H1 (cell line): Measurements from ENCODE around the gene CDK8. TPM values are rescaled to one million over a fixed set of nuclear protein-coding genes. Genes with fewer than 3 reads are reported as not detected.

Source experiments
- CTCF ChIA-PET: fragments of 300-600 bp; sonication (Branson Sonifier 250); formaldehyde crosslinking; loops from one replicate; lab custom pipeline; 2021; ENCODE audit not compliant: partially characterized antibody; lab: Charles Lee
- POLR2A ChIA-PET: fragments of 300-600 bp; sonication (Branson Sonifier 250); formaldehyde crosslinking; loops from one replicate; lab custom pipeline; 2021; ENCODE audit warnings: inconsistent platforms; ENCODE audit not compliant: partially characterized antibody; lab: Charles Lee
- DNase-seq, 2 experiments: peaks; one replicate each; pipeline versions ENCODE4 v3.0.0 to v3.0.0-alpha.2; 2010 to 2022; ENCODE audit warnings: low spot score in 2 of 2, low read depth in 1 of 2, mixed read lengths in 1 of 2
- FAIRE-seq: peaks from 2 replicates; lab custom pipeline; 2011; peaks lifted over from hg19 to GRCh38; lab: Jason Lieb, UNC
- H2AFZ ChIP-seq: 2 replicates; pipeline ENCODE4 v1.8.1; 2012; ENCODE audit warnings: low read length, inconsistent platforms
- H2AK5ac ChIP-seq: 2 replicates; pipeline ENCODE4 v1.6.1; 2013; ENCODE audit warnings: low read depth, low read length
- H2BK120ac ChIP-seq: replicated peaks from 2 replicates; pipeline ENCODE3; 2013; ENCODE audit warnings: low read depth, low read length, inconsistent platforms
- H2BK12ac ChIP-seq: 2 replicates; pipeline ENCODE4 v1.6.1; 2013; ENCODE audit warnings: low read depth, low read length
- H2BK15ac ChIP-seq: 2 replicates; pipeline ENCODE4 v1.6.1; 2013; ENCODE audit warnings: low read length
- H2BK20ac ChIP-seq: 2 replicates; pipeline ENCODE4 v1.6.1; 2013; ENCODE audit warnings: low read length
- H2BK5ac ChIP-seq: 2 replicates; pipeline ENCODE4 v1.6.1; 2013; ENCODE audit warnings: low read depth, low read length
- H3K14ac ChIP-seq: 2 replicates; pipeline ENCODE4 v1.6.1; 2013; ENCODE audit warnings: inconsistent platforms; ENCODE audit not compliant: insufficient read length
- H3K18ac ChIP-seq: 2 replicates; pipeline ENCODE4 v1.6.1; 2013; ENCODE audit warnings: low read length; ENCODE audit errors: extremely low read depth
- H3K23ac ChIP-seq: 2 replicates; pipeline ENCODE4 v1.6.1; 2013; ENCODE audit warnings: inconsistent platforms; ENCODE audit not compliant: insufficient read length
- H3K23me2 ChIP-seq: 2 replicates; pipeline ENCODE4 v1.6.1; 2013; ENCODE audit warnings: low read depth, low read length
- H3K27ac ChIP-seq: 2 replicates; pipeline ENCODE4 v1.6.1; 2011; ENCODE audit warnings: low read depth, low read length, inconsistent platforms
- H3K27me3 ChIP-seq, 4 experiments: replicated peaks in 1 of 4; 1 replicate in 1 of 4; 2 replicates in 3 of 4; pipeline versions ENCODE4 v1.6.1 to v1.8.1; 2011 to 2013; ENCODE audit warnings: low read length in 3 of 4, mild to moderate bottlenecking in 3 of 4, inconsistent platforms in 2 of 4, mixed read lengths in 2 of 4, moderate library complexity in 1 of 4; ENCODE audit not compliant: control insufficient read depth in 3 of 4, insufficient read depth in 3 of 4; ENCODE audit errors: extremely low read depth in 1 of 4
- H3K36me3 ChIP-seq, 4 experiments: 2 replicates each; pipeline versions ENCODE4 v1.6.1 to v1.8.1; 2011 to 2013; ENCODE audit warnings: mild to moderate bottlenecking in 4 of 4, low read length in 3 of 4, moderate library complexity in 2 of 4, control low read depth in 1 of 4, inconsistent platforms in 1 of 4; ENCODE audit not compliant: insufficient read depth in 4 of 4, control insufficient read depth in 2 of 4
- H3K4ac ChIP-seq: replicated peaks from 2 replicates; pipeline ENCODE3; 2013; ENCODE audit warnings: low read length, low read depth, mixed read lengths, inconsistent platforms; ENCODE audit not compliant: insufficient read length
- H3K4me1 ChIP-seq, 4 experiments: replicated peaks in 1 of 4; 1 replicate in 1 of 4; 2 replicates in 3 of 4; pipeline versions ENCODE4 v1.6.1 to v1.8.1; 2011 to 2013; ENCODE audit warnings: low read length in 3 of 4, inconsistent platforms in 2 of 4, mixed read lengths in 1 of 4; ENCODE audit not compliant: insufficient read depth in 4 of 4, control insufficient read depth in 3 of 4
- H3K4me2 ChIP-seq, 2 experiments: 2 replicates each; pipeline versions ENCODE4 v1.6.1 to v1.8.1; 2011 to 2013; ENCODE audit warnings: low read depth in 2 of 2, low read length in 2 of 2, control low read depth in 1 of 2, inconsistent platforms in 1 of 2, mild to moderate bottlenecking in 1 of 2; ENCODE audit not compliant: insufficient read depth in 1 of 2
- H3K4me3 ChIP-seq, 4 experiments: fragments of 200-600, 300-600 bp in 1 of 4; sonication (generic), shearing (Covaris generic), sonication (Bioruptor Twin) in 1 of 4; 2 replicates each; pipeline versions ENCODE4 v1.5.1 to v1.8.1; 2011 to 2016; ENCODE audit warnings: low read length in 4 of 4, low read depth in 3 of 4, control low read depth in 2 of 4, inconsistent platforms in 2 of 4, mild to moderate bottlenecking in 2 of 4, mixed read lengths in 1 of 4, moderate library complexity in 1 of 4; ENCODE audit not compliant: insufficient read depth in 2 of 4; ENCODE audit errors: extremely low read depth in 1 of 4
- H3K56ac ChIP-seq: replicated peaks from 2 replicates; pipeline ENCODE3; 2013; ENCODE audit warnings: low read depth, mild to moderate bottlenecking, mixed read lengths, low read length, inconsistent platforms; ENCODE audit not compliant: insufficient read length
- H3K79me1 ChIP-seq: 2 replicates; pipeline ENCODE4 v1.6.1; 2013; ENCODE audit warnings: low read depth, low read length, control low read depth
- H3K79me2 ChIP-seq, 2 experiments: 2 replicates each; pipeline versions ENCODE4 v1.6.1 to v1.8.1; 2012 to 2013; ENCODE audit warnings: low read length in 2 of 2, mild to moderate bottlenecking in 2 of 2, inconsistent platforms in 1 of 2; ENCODE audit not compliant: insufficient read depth in 2 of 2, control insufficient read depth in 1 of 2
- H3K9ac ChIP-seq, 4 experiments: replicated peaks in 1 of 4; 1 replicate in 1 of 4; 2 replicates in 3 of 4; pipeline versions ENCODE4 v1.6.1 to v1.8.1; 2011 to 2013; ENCODE audit warnings: low read depth in 3 of 4, low read length in 3 of 4, control low read depth in 2 of 4, mild to moderate bottlenecking in 2 of 4, moderate library complexity in 2 of 4, inconsistent platforms in 1 of 4; ENCODE audit errors: extremely low read depth in 1 of 4
- H3K9me3 ChIP-seq, 2 experiments: 2 replicates each; pipeline versions ENCODE4 v1.6.1 to v1.8.1; 2012 to 2013; ENCODE audit warnings: mild to moderate bottlenecking in 2 of 2, moderate library complexity in 2 of 2, control low read depth in 1 of 2, inconsistent platforms in 1 of 2, low read depth in 1 of 2, low read length in 1 of 2, mixed read lengths in 1 of 2; ENCODE audit not compliant: insufficient read depth in 2 of 2
- H4K20me1 ChIP-seq, 2 experiments: replicated peaks in 1 of 2; 2 replicates each; pipeline versions ENCODE3 to v1.8.1; 2011 to 2013; ENCODE audit warnings: inconsistent platforms in 2 of 2, low read length in 2 of 2, mild to moderate bottlenecking in 1 of 2; ENCODE audit not compliant: insufficient read depth in 2 of 2, control insufficient read depth in 1 of 2
- H4K5ac ChIP-seq: 2 replicates; pipeline ENCODE4 v1.6.1; 2013; ENCODE audit warnings: low read length, low read depth, mixed read lengths, inconsistent platforms; ENCODE audit not compliant: insufficient read length
- H4K8ac ChIP-seq: 2 replicates; pipeline ENCODE4 v1.8.0; 2013; ENCODE audit warnings: mild to moderate bottlenecking, moderate library complexity, low read length, inconsistent platforms; ENCODE audit not compliant: insufficient read depth; ENCODE audit errors: extremely low read depth
- H4K91ac ChIP-seq: replicated peaks from 2 replicates; pipeline ENCODE3; 2013; ENCODE audit warnings: low read length, mixed read lengths, inconsistent platforms; ENCODE audit not compliant: insufficient read length
- GABPA ChIP-seq: IDR thresholded peaks from 2 replicates; pipeline ENCODE4 v1.6.1; 2011; ENCODE audit warnings: mild to moderate bottlenecking, low read length, moderate library complexity, borderline replicate concordance; ENCODE audit not compliant: insufficient read depth
- HDAC6 ChIP-seq: IDR thresholded peaks from one replicate; pipeline ENCODE4 v1.7.1; 2012; ENCODE audit warnings: low read depth, mild to moderate bottlenecking, inconsistent platforms, low read length, moderate library complexity
- POLR2AphosphoS5 ChIP-seq: IDR thresholded peaks from 2 replicates; pipeline ENCODE4 v1.6.1; 2011; ENCODE audit warnings: low read depth, low read length
- RAD21 ChIP-seq, 2 experiments: IDR thresholded peaks in 1 of 2; conservative IDR thresholded peaks in 1 of 2; 2 replicates each; pipeline ENCODE4 v1.6.1; 2011; ENCODE audit warnings: low read depth in 2 of 2, low read length in 2 of 2, improper control_type of control experiment in 1 of 2, inconsistent platforms in 1 of 2, mild to moderate bottlenecking in 1 of 2, moderate library complexity in 1 of 2
- TAF1 ChIP-seq: IDR thresholded peaks from 2 replicates; pipeline ENCODE4 v1.6.1; 2011; ENCODE audit warnings: mild to moderate bottlenecking, low read depth, low read length
- TBP ChIP-seq: IDR thresholded peaks from 2 replicates; pipeline ENCODE4 v1.6.1; 2011; ENCODE audit warnings: low read depth, low read length, improper control_type of control experiment
- TCF12 ChIP-seq: IDR thresholded peaks from 2 replicates; pipeline ENCODE4 v1.6.1; 2011; ENCODE audit warnings: low read depth, mild to moderate bottlenecking, low read length
- ZNF274 ChIP-seq: IDR thresholded peaks from 2 replicates; pipeline ENCODE4 v1.7.0; 2012; ENCODE audit warnings: low read length, borderline replicate concordance; ENCODE audit errors: extremely low read depth
- polyA plus RNA-seq, 7 experiments: library from polyadenylated mRNA; depleted of rRNA in 3 of 7; stranded (reverse) in 5 of 7; unstranded in 2 of 7; fragments of >200 nt in 5 of 7; fragments of 200-250 nt in 2 of 7; gene quantifications; 1 replicate in 5 of 7; 2 replicates in 1 of 7; 4 replicates in 1 of 7; pipeline versions ENCODE4 v1.2.1 to v1.2.3, GENCODE V29; 2011 to 2013; ENCODE audit warnings: missing spikeins in 2 of 7, mixed read lengths in 2 of 7
- total RNA-seq: library from RNA; stranded (reverse); fragmentation: NEBNext Ultra II Directional; extraction: Animal tissue kit (Norgen Biotek cat#: 25700); gene quantifications from 2 replicates; pipeline ENCODE4 v1.2.1, GENCODE V29; 2021
- TF ChIP-seq, protein P1 (sequence below), 3 experiments: IDR thresholded peaks; 1 replicate in 2 of 3; 2 replicates in 1 of 3; pipeline versions ENCODE4 v1.5.1 to v1.6.1; 2011; ENCODE audit warnings: low read length in 3 of 3, mild to moderate bottlenecking in 3 of 3, inconsistent platforms in 2 of 3, low read depth in 1 of 3, moderate library complexity in 1 of 3; ENCODE audit not compliant: insufficient read depth in 1 of 3; ENCODE audit errors: control extremely low read depth in 1 of 3
- TF ChIP-seq, protein P2 (sequence below): IDR thresholded peaks from 2 replicates; pipeline ENCODE4 v1.6.1; 2012; ENCODE audit warnings: low read length, inconsistent platforms

CDK8 gene
- total and polyA plus RNA-seq, 2 of the 8 experiments (the other 6 are each of a cell fraction or from before 2014, with no cell fraction given), result 22.1 to 25.6 TPM

DNA sequence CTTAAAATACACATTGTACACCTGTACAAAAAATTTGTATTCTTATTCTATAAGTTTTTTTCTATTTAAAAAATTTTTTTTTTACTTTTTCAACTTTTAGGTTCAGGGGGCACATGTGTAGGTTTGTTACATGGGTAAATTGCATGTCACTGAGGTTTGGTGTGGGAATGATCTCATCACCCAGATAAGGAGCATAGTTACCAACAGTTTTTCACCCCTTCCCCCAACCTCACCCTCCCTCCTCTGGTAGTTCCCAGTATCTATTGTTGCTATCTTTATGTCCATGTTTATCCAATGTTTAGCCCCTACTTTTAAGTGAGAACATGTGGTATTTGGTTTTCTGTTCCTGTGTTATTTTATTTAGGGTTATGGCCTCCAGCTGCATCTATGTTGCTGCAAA, 89.9 kb downstream of the CDK8 start:
- H3K23ac ChIP-seq, result no peak overlapping the region
- no peak overlapping the region for H2BK5ac ChIP-seq
- no peak overlapping the region for H2BK15ac ChIP-seq
- no peaks in the 10 kb centered on the region for H3K23me2 ChIP-seq
- no peak for DNase-seq
- no peaks in the 10 kb centered on the region for H3K27me3 ChIP-seq
- H3K4me1 ChIP-seq, result peaks cover 0 to 2% (median 0%) of the 10 kb centered on the region in 4 experiments; a peak in 2 of 7 replicates
- no peaks in the 10 kb centered on the region; the same call in 1 of the 2 replicates for H3K79me1 ChIP-seq
- FAIRE-seq, result no peak
- H4K8ac ChIP-seq, result no peak overlapping the region
- POLR2A ChIA-PET, result no interaction called here
- no peak overlapping the region for H3K18ac ChIP-seq
- no peak overlapping the region for H3K56ac ChIP-seq
- H4K5ac ChIP-seq, result no peak overlapping the region
- no peak overlapping the region for H3K4me3 ChIP-seq
- no peaks in the 10 kb centered on the region; a peak in 1 of 4 replicates for H3K79me2 ChIP-seq
- H2AK5ac ChIP-seq, result no peak overlapping the region
- no peaks in the 10 kb centered on the region for H3K9me3 ChIP-seq
- peaks cover 0 to 5% of the 10 kb centered on the region in 2 experiments for H4K20me1 ChIP-seq
- no peak overlapping the region for H3K4me2 ChIP-seq
- H3K9ac ChIP-seq, result no peak overlapping the region
- no peak overlapping the region for H2AFZ ChIP-seq
- no peak overlapping the region for H3K14ac ChIP-seq
- H2BK120ac ChIP-seq, result no peak overlapping the region
- H3K4ac ChIP-seq, result no peak overlapping the region
- no peak overlapping the region for H4K91ac ChIP-seq
- no peak overlapping the region for H3K27ac ChIP-seq
- CTCF ChIA-PET, result no interaction called here
- no peaks in the 10 kb centered on the region for H3K36me3 ChIP-seq
- H2BK20ac ChIP-seq, result no peak overlapping the region
- no peak overlapping the region for H2BK12ac ChIP-seq
- TF ChIP-seq TAF1 (no peak), POLR2AphosphoS5 (no peak), TCF12 (no peak), TBP (no peak), GABPA (no peak), ZNF274 (no peak), RAD21 (IDR thresholded peaks at IDR 0.05 in 1 of 2, conservative IDR thresholded peaks at IDR 0.05 in 1 of 2; ENCODE audit: low read depth in 2 of 2, low read length in 2 of 2) (no peak), HDAC6 (no peak)
- TF ChIP-seq, protein P1, sequence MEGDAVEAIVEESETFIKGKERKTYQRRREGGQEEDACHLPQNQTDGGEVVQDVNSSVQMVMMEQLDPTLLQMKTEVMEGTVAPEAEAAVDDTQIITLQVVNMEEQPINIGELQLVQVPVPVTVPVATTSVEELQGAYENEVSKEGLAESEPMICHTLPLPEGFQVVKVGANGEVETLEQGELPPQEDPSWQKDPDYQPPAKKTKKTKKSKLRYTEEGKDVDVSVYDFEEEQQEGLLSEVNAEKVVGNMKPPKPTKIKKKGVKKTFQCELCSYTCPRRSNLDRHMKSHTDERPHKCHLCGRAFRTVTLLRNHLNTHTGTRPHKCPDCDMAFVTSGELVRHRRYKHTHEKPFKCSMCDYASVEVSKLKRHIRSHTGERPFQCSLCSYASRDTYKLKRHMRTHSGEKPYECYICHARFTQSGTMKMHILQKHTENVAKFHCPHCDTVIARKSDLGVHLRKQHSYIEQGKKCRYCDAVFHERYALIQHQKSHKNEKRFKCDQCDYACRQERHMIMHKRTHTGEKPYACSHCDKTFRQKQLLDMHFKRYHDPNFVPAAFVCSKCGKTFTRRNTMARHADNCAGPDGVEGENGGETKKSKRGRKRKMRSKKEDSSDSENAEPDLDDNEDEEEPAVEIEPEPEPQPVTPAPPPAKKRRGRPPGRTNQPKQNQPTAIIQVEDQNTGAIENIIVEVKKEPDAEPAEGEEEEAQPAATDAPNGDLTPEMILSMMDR (IDR thresholded peaks at IDR 0.05; ENCODE audit: control extremely low read depth in 1 of 3, insufficient read depth in 1 of 3, low read depth in 1 of 3, low read length in 3 of 3), result no peak
- TF ChIP-seq, protein P2, sequence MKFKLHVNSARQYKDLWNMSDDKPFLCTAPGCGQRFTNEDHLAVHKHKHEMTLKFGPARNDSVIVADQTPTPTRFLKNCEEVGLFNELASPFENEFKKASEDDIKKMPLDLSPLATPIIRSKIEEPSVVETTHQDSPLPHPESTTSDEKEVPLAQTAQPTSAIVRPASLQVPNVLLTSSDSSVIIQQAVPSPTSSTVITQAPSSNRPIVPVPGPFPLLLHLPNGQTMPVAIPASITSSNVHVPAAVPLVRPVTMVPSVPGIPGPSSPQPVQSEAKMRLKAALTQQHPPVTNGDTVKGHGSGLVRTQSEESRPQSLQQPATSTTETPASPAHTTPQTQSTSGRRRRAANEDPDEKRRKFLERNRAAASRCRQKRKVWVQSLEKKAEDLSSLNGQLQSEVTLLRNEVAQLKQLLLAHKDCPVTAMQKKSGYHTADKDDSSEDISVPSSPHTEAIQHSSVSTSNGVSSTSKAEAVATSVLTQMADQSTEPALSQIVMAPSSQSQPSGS, result no peak
